Measurements from ENCODE around the gene S100A8.

S100A8 gene

DNA sequence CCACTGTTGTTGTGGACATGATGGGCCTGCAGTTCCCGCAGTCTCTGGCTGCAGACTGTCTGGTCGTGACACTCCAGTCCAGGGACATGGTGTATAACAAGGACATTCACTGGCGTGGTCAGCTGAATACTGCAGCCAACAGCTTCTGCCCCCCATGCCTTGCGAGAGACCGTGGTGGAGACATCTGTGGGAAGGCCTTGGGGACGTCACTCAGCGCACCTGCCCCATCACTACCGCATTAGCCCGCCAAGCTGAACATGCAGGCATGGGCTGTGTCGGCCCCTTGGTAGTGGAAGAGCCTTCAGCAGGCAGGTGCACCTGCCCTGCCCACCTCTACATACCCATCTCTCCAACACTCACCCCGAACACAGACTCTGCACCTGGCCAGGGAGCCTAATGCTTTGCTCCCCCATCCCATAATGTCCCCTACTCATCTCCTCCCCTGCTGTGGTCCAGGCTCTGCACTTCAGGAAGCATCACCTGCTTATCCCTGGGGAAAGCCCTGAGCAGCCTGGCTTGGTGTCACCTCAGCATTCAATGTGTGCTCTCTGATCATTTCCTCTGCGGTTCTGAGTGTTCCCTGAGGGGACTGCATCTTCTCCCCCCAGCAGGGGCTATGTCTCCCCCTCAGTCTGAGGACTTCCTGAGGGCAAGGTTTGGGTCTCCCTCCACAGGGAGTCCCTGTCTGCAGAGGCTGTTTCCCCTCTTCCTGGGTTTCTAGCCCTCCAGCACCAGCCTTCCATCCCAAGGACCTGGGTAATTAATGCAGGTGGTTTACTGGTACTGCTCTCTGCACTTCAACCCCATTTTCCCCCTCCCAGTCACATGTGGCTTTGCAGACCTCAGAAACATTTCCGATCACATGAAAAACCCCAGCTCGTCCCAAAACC is 45.4 kb downstream of the S100A8 start:
- DNase-seq, result no peak

DNA sequence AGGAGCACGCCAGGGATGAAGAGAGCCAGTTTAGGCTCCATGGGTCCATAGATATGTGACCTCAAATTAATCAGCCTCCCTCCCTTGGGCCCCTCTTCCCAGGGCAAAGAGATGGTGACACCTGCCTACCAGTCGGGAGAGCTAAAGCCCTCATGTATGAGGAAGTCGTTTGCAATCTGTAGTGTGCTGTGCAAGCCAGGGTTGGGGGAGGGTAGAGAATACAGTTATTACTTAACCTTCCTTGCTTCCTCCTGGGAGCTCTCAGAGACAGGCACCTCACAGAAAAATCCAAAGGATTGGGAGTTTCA is 46.2 kb downstream of the S100A8 start:
- no peak for DNase-seq

DNA sequence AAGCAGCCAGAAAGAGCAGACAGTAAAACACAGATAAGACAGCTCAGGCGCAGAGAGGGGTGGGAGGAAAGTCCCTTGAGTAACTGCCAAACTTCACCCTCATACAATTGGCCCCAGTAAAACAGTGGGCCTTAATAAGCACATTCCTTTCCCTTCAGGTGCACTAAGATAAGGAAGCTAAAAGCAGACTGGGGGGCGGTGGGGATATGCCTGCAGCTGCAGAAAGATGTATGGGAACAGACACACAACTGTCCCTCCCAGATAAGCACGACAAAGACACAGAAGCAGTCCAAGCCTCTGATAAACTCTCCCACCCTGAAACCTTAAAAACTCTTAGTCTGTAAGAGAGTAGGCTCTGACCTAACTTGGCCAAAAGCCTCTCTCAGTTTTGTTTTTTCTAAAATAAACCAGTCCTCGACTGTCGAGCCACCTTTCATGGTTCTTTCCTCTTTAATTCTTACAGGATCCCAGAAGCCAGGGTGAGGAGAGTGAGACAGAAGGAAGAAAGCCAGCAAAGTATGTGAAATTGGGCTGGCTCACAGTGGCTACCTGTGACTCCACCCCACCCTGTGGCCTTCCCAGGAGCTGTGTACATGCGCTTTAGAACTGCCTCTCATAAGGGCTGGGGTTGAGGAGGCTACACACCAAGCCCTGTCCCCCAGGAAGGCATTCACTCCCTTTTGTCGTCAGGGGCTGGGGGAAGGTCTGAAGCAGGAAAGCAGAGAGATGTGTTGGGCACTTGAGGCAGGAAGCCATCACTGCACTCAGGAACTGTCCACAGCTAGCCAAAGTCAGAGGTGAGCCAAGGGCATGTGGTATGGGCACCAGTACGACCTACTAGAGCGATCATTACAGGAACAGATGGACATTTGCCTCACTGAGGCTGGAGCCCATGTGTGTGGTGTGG is 46.8 kb downstream of the S100A8 start:
- no peak for DNase-seq

DNA sequence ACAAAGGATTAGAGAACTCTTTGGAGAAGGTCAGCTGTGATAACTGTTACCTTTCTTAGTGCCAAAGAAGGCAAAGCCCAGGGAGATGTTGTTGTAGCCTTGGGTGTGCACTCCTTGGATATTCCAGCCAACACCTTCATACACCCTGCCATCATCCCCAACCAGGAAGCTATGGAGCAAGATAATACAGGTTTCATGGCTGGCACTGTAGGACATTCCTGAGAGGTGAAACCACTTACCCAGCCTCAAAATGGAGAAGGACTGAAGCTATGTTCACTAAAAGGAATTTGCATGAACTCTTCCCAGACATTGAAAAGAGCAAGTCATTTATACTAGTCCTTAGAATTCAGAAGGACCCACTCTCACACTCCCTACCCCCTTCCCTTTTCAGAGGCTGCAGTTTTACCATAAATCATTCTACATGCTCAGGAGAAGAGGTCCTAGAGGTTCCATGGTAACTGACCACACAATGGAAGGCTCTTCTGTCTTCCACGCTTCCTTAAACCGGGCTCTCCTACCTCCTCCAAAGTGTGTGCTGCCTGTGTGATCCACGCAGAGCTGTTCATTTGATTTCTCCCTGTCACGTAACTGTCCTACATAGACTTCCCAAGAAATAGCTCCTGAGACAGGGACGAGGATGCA is 47.7 kb downstream of the S100A8 start:
- DNase-seq, result no peak

DNA sequence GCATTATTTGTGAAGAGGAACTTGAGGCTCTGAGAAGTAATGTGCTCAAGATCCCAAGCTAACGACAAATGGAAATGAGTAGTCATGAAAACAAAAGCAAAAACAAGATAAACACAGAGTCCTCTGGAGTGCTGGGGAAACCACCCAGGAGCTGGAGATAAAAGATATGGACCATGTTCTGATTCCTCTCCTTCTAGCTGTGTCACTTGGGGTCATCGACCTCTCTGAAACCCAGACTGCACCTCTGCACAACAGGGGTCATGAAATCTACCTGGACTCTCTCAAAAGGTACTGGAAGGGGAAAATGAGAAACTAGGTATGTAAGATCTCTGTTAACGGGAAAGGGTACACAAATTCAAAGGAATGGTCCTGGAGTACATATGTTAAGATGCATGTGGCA is 48.7 kb downstream of the S100A8 start:
- no peak for DNase-seq

DNA sequence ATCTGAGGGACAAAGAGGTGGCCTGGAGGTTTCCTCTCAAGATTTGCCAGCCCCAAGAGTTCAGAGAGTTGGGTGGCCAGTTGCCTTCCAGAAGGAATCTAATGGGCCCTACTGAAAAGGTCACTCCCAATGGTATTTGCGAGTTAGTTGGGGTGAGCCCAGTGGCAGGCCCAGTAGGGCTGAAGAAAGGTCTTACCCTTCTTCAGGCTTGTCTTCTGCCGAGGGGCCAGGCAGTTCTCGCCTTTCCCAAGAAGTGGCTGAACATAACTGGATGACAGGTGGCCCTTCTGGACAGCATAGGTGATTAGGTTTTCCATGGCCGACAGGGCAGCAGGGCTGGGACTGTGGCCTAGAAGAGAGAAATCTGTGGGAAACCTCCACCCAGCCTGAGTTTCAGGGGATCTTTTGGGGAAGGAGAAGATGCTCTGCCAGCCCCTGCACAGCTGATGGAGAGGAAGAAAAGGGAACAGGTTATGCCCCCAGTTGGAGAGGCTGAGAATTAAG is 49.4 kb downstream of the S100A8 start:
- no peak for DNase-seq

DNA sequence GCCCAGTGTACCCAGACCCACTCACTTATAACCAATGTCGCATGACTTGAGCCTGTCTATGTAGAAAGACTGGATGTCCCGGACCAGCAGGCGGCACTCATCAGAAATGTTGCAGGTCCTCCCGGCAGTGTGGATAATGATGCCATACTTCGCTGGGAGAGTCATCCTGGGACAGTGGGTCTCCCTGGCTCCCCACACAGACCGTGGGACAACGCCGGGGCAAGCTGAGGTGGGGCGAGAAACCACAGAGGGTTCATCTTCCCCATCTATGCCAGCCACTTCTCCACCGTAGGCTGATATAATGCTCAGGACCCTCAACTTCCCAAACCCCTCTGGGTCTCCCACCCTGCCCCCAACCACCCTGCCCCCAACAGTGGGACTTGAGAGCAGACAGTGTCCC is 50.5 kb downstream of the S100A8 start:
- no peak for DNase-seq
